Ureter (tissue), 1 donor: ENCODE measurements around the gene PVALEF. TPM values are rescaled to one million over a fixed set of nuclear protein-coding genes. Genes with fewer than 3 reads are reported as not detected.

ENCODE experiments used
- DNase-seq: peaks from one replicate; pipeline ENCODE4 v3.0.0-alpha.2; 2020; ENCODE audit warnings: low spot score
- total RNA-seq: library from RNA; stranded (reverse); gene quantifications from one replicate; pipeline ENCODE4 v1.2.4, GENCODE V29; 2023
- donor health status: DM: yes; HTN: yes; CAD: no.

The PVALEF gene
- total RNA-seq, 1 donor from 2014 or later, result not detected

GRCh38 chr17:81161972-81162371 lies 3.3 kb upstream of the PVALEF start:
- DNase-seq, result no peak

- no peak for DNase-seq
These were observed 2.8 kb upstream of the PVALEF start for GRCh38 chr17:81162491-81162890.

GRCh38 chr17:81163051-81163695 lies 2.1 kb upstream of the PVALEF start:
- no peak for DNase-seq

- no peak for DNase-seq
These were observed 1.5 kb upstream of the PVALEF start for GRCh38 chr17:81163703-81164370.

- DNase-seq, result no peak
These were observed 699 bp upstream of the PVALEF start for GRCh38 chr17:81164371-81165245.

GRCh38 chr17:81166033-81166492 lies 756 bp downstream of the PVALEF start, which contains the start of gene AATK:
Gene AATK (minus strand): TSS chr17:81166221. CDS start chr17:81165992, 229 bp downstream.
- DNase-seq, result no peak

- DNase-seq, result no peak
These were observed 1.9 kb downstream of the PVALEF start for GRCh38 chr17:81167194-81167524.

GRCh38 chr17:81167638-81168037 lies 2.3 kb downstream of the PVALEF start:
- DNase-seq, result no peak

- DNase-seq, result no peak
These were observed 4.6 kb downstream of the PVALEF start for GRCh38 chr17:81169870-81170309.

GRCh38 chr17:81170727-81171494 lies 5.6 kb downstream of the PVALEF start:
- DNase-seq, result no peak

- DNase-seq, result no peak
These were observed 6.6 kb downstream of the PVALEF start for GRCh38 chr17:81171941-81172340.

- no peak for DNase-seq
These were observed 7.9 kb downstream of the PVALEF start for GRCh38 chr17:81173052-81173761.

GRCh38 chr17:81173762-81174155 lies 8.5 kb downstream of the PVALEF start:
- DNase-seq, result no peak

- DNase-seq, result no peak
These were observed 11.4 kb downstream of the PVALEF start for GRCh38 chr17:81176666-81177065.

GRCh38 chr17:81178136-81179091 lies 13.1 kb downstream of the PVALEF start:
- no peak for DNase-seq

- no peak for DNase-seq
These were observed 13.9 kb downstream of the PVALEF start for GRCh38 chr17:81179220-81179619.

- no peak for DNase-seq
These were observed 14.6 kb downstream of the PVALEF start for GRCh38 chr17:81179861-81180260.

- DNase-seq, result no peak
These were observed 15.8 kb downstream of the PVALEF start for GRCh38 chr17:81180836-81181810.

GRCh38 chr17:81181811-81182185 lies 16.5 kb downstream of the PVALEF start:
- no peak for DNase-seq
